SK-N-SH (cell line): ENCODE results near the gene SORCS3. TPM values are rescaled to one million over a fixed set of nuclear protein-coding genes. Genes with fewer than 3 reads are reported as not detected.

ENCODE experiments used
- CTCF ChIA-PET: fragments of 300-600, 350-600 bp; formaldehyde crosslinking; extraction: SDS; loops from one replicate; lab custom pipeline; 2021; lab: Yijun Ruan, JAX
- POLR2A ChIA-PET: fragments of 350-600 bp; sonication (Branson Sonifier 250); formaldehyde crosslinking; extraction: SDS; loops from one replicate; lab custom pipeline; 2020; ENCODE audit warnings: antibody characterized with exemption, inconsistent platforms; lab: Yijun Ruan, JAX
- DNase-seq: peaks from one replicate; pipeline ENCODE4 v3.0.0; 2012
- H2AFZ ChIP-seq: fragments of 200-600 bp; sonication (generic); 2 replicates; pipeline ENCODE4 v1.8.1; 2016; ENCODE audit warnings: antibody characterized with exemption, mild to moderate bottlenecking, low read depth
- H3F3A ChIP-seq: fragments of 200-600 bp; sonication (generic); replicated peaks from 2 replicates; pipeline ENCODE3; 2016; ENCODE audit warnings: antibody characterized with exemption, mild to moderate bottlenecking; ENCODE audit not compliant: insufficient read depth
- H3K27ac ChIP-seq, 2 experiments: fragments of 200-500 bp in 1 of 2; fragments of 200-600 bp in 1 of 2; sonication (Bioruptor generic) in 1 of 2; sonication (generic), shearing (Covaris generic) in 1 of 2; 2 replicates each; pipeline versions ENCODE4 v1.5.1 to v1.6.1; 2014 to 2016; ENCODE audit warnings: low read depth in 2 of 2, inconsistent platforms in 1 of 2, low read length in 1 of 2, mild to moderate bottlenecking in 1 of 2, mixed read lengths in 1 of 2
- H3K27me3 ChIP-seq: fragments of 200-600 bp; sonication (generic), shearing (Covaris generic); 2 replicates; pipeline ENCODE4 v1.6.1; 2016; ENCODE audit warnings: mixed run types; ENCODE audit not compliant: insufficient read depth
- H3K36me3 ChIP-seq, 2 experiments: fragments of 200-500 bp in 1 of 2; fragments of 200-600 bp in 1 of 2; sonication (Bioruptor generic) in 1 of 2; sonication (generic) in 1 of 2; replicated peaks in 1 of 2; 2 replicates each; pipeline versions ENCODE3 to v1.5.1; 2014 to 2016; ENCODE audit warnings: low read length in 1 of 2, mild to moderate bottlenecking in 1 of 2; ENCODE audit not compliant: insufficient read depth in 2 of 2, control insufficient read depth in 1 of 2
- H3K4me1 ChIP-seq, 2 experiments: fragments of 200-500 bp in 1 of 2; fragments of 200-600 bp in 1 of 2; sonication (Bioruptor generic) in 1 of 2; sonication (generic), shearing (Covaris generic) in 1 of 2; 2 replicates each; pipeline versions ENCODE4 v1.5.1 to v1.6.1; 2014 to 2016; ENCODE audit warnings: low read depth in 1 of 2, low read length in 1 of 2, mixed run types in 1 of 2; ENCODE audit not compliant: insufficient read depth in 2 of 2, control insufficient read depth in 1 of 2
- H3K4me2 ChIP-seq: fragments of 200-600 bp; sonication (generic), shearing (Covaris generic); 2 replicates; pipeline ENCODE4 v1.6.1; 2017; ENCODE audit warnings: mixed run types
- H3K4me3 ChIP-seq, 2 experiments: fragments of 200-500 bp in 1 of 2; fragments of 200-600 bp in 1 of 2; sonication (Bioruptor generic) in 1 of 2; sonication (generic), shearing (Covaris generic) in 1 of 2; 2 replicates each; pipeline versions ENCODE4 v1.5.1 to v1.8.1; 2014 to 2016; ENCODE audit warnings: low read depth in 2 of 2, inconsistent platforms in 1 of 2, low read length in 1 of 2, mild to moderate bottlenecking in 1 of 2, mixed read lengths in 1 of 2, moderate library complexity in 1 of 2
- H3K79me2 ChIP-seq: fragments of 200-600 bp; sonication (generic); 2 replicates; pipeline ENCODE4 v1.8.1; 2017; ENCODE audit warnings: mild to moderate bottlenecking; ENCODE audit not compliant: insufficient read depth
- H3K9ac ChIP-seq: fragments of 200-600 bp; sonication (generic); 2 replicates; pipeline ENCODE4 v1.6.1; 2017; ENCODE audit warnings: mixed run types
- H3K9me2 ChIP-seq: fragments of 200-600 bp; sonication (generic); 2 replicates; pipeline ENCODE4 v1.6.1; 2017; ENCODE audit warnings: mixed run types
- H3K9me3 ChIP-seq: fragments of 200-600 bp; sonication (generic); 2 replicates; pipeline ENCODE4 v1.6.1; 2017; ENCODE audit warnings: mixed run types, mild to moderate bottlenecking, moderate library complexity
- H4K20me1 ChIP-seq: fragments of 200-600 bp; sonication (generic); 2 replicates; pipeline ENCODE4 v1.6.1; 2017; ENCODE audit warnings: mild to moderate bottlenecking, mixed run types; ENCODE audit not compliant: insufficient read depth
- CHD2 ChIP-seq: fragments of 150-350 bp; IDR thresholded peaks from 2 replicates; pipeline ENCODE4 v1.6.1; 2018; ENCODE audit warnings: low read length; ENCODE audit not compliant: partially characterized antibody
- CTCF ChIP-seq: fragments of 200-600 bp; sonication (generic); IDR thresholded peaks from 2 replicates; pipeline ENCODE4 v1.6.1; 2017; ENCODE audit warnings: antibody characterized with exemption, mild to moderate bottlenecking, moderate library complexity
- GATA2 ChIP-seq: sonication (generic); formaldehyde crosslinking; IDR thresholded peaks from 2 replicates; pipeline ENCODE4 v1.5.0; 2020; ENCODE audit warnings: mild to moderate bottlenecking, missing genetic modification reagents
- JUND ChIP-seq: IDR thresholded peaks from 2 replicates; pipeline ENCODE4 v1.4.0; 2012
- MEF2A ChIP-seq: IDR thresholded peaks from 2 replicates; pipeline ENCODE4 v1.4.0; 2012; ENCODE audit warnings: low read depth, borderline replicate concordance
- RAD21 ChIP-seq: IDR thresholded peaks from 2 replicates; pipeline ENCODE4 v1.6.1; 2012; ENCODE audit warnings: mild to moderate bottlenecking, low read length
- RCOR1 ChIP-seq: fragments of 150-350 bp; IDR thresholded peaks from 2 replicates; pipeline ENCODE4 v1.6.1; 2017; ENCODE audit warnings: antibody characterized with exemption, low read length
- USF1 ChIP-seq: IDR thresholded peaks from 2 replicates; pipeline ENCODE4 v1.4.0; 2012; ENCODE audit warnings: low read depth, borderline replicate concordance
- USF2 ChIP-seq: fragments of 150-350 bp; IDR thresholded peaks from 2 replicates; pipeline ENCODE4 v1.6.1; 2017; ENCODE audit warnings: antibody characterized with exemption, low read length, low read depth, borderline replicate concordance
- YY1 ChIP-seq: IDR thresholded peaks from 2 replicates; pipeline ENCODE4 v1.4.0; 2012; ENCODE audit warnings: low read depth, mild to moderate bottlenecking
- WGBS: methylation state at CpG from one replicate; pipeline ENCODE4 v1.1.6; 2017; ENCODE audit warnings: low lambda C conversion rate; 5-methylcytosine and 5-hydroxymethylcytosine counted together
- polyA plus RNA-seq, 3 experiments: library from polyadenylated mRNA; depleted of rRNA; stranded (reverse); fragments of >200 nt; gene quantifications; 2 replicates each; pipeline ENCODE4 v1.2.3, GENCODE V29; 2012

Gene SORCS3
- polyA plus RNA-seq, 1 of the 3 experiments (the other 2 are of a cell fraction) = not detected

- Histone ChIP-seq H3K4me2 (no peak overlapping the region), H3K79me2 (no peaks in the 10 kb centered on the region), H3F3A (no peaks in the 10 kb centered on the region), H3K4me3 (no peak overlapping the region), H3K9me3 (no peaks in the 10 kb centered on the region), H3K9ac (no peak overlapping the region)
- TF ChIP-seq YY1 (no peak), MEF2A (no peak), RAD21 (peak; percentile 67), USF1 (no peak), CHD2 (no peak), CTCF (peak; percentile 19; the same call in 1 of the 2 replicates), USF2 (no peak)
- TF ChIP-seq, all 33 proteins: peak for 2
- Histone ChIP-seq H3K27me3 (no peaks in the 10 kb centered on the region; the same call in 1 of the 2 replicates), H3K27ac (no peak overlapping the region), H4K20me1 (no peaks in the 10 kb centered on the region), H3K36me3 (no peaks in the 10 kb centered on the region), H3K9me2 (no peaks in the 10 kb centered on the region), H3K4me1 (no peaks in the 10 kb centered on the region), H2AFZ (no peak overlapping the region)
- peak; percentile 30 for DNase-seq
- ChIA-PET POLR2A (no interaction called here), CTCF (interaction anchor here (0.8 to 2.9 kb wide), 10 partner anchors 9 to 977 kb away, joined by 3 to 14 read pairs (median 3); partner anchors contain the start of gene SORCS3)
- 29% methylated on average over 1 of the region's 1 CpG for WGBS
Measured at GRCh38 chr10:104650072-104650471, 9.0 kb downstream of the SORCS3 start.

- no peak overlapping the region for H3K9ac ChIP-seq
- TF ChIP-seq YY1 (no peak), CHD2 (no peak), GATA2 (no peak), RCOR1 (no peak), JUND (no peak)
- no peak overlapping the region for H2AFZ ChIP-seq
- H3K9me2 ChIP-seq = no peaks in the 10 kb centered on the region
- H3K4me2 ChIP-seq = no peak overlapping the region
- ChIA-PET POLR2A (no interaction called here), CTCF (interaction anchor here (1.0 to 2.9 kb wide), 8 partner anchors 8 to 413 kb away, joined by 3 to 14 read pairs (median 4); partner anchors contain the start of gene SORCS3)
- no peak for DNase-seq
- H3K4me3 ChIP-seq = no peak overlapping the region
- no peaks in the 10 kb centered on the region for H3K27me3 ChIP-seq
- no peaks in the 10 kb centered on the region for H3K4me1 ChIP-seq
- H3K27ac ChIP-seq = no peak overlapping the region
- H3K79me2 ChIP-seq = no peaks in the 10 kb centered on the region
- H3K36me3 ChIP-seq = no peaks in the 10 kb centered on the region
- H3F3A ChIP-seq = no peaks in the 10 kb centered on the region
- WGBS = 27% methylated on average over 3 of the region's 3 CpGs
- no peaks in the 10 kb centered on the region for H4K20me1 ChIP-seq
- H3K9me3 ChIP-seq = no peaks in the 10 kb centered on the region
Measured at GRCh38 chr10:104650635-104651331, 9.7 kb downstream of the SORCS3 start.
